Activated CD8-positive, alpha-beta memory T cell treated with anti-CD3 and anti-CD28 coated beads, Interleukin-2, amount 50 U/mL, for 4 hours (primary cell): ENCODE results near the gene SPECC1.
"Not testable (repeated sequence)": the region's sequence is repeated elsewhere in the genome, so short reads cannot be mapped to it uniquely, and the experiment has no call there.

ENCODE experiments used
- DNase-seq: peaks from one replicate; pipeline ENCODE4 v3.0.0-alpha.2; 2020

SPECC1 gene

DNA sequence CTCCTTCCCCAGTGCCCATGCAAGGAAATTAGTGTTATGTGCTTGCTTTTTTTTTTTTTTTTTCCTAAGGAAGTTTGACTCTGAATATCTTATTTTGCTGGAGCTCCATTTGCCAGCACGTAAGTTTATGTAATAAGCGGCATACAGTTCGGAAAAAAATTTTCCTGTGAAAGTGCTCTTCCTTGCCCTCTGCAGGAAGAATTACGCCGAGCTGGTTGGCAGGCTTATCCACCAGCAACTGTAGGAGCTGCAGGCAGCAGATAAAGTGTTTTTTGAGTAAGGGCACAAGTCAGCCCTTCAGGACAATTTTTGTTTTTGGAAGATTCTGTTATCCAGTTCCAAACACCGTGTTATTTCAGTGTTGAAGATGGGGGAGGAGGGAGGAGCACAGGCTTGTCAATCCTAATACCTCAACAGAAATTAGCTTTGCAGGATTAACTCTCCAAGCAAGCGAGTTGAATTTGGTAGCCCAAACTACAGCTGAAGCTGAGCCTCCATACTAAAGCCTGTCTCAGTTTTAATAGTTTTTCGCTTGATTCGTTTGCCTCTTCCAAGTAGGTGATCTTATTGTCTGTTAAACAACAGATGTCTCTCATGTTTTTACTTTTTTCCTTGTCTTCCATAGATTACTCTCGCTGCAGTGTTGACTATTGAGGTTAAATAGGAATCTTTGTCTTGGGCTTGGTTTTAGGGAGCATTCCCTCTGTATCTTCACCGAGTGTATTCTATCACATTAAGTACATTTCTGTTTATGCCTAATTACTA, 1.1 kb downstream of the SPECC1 start:
- no peak for DNase-seq

DNA sequence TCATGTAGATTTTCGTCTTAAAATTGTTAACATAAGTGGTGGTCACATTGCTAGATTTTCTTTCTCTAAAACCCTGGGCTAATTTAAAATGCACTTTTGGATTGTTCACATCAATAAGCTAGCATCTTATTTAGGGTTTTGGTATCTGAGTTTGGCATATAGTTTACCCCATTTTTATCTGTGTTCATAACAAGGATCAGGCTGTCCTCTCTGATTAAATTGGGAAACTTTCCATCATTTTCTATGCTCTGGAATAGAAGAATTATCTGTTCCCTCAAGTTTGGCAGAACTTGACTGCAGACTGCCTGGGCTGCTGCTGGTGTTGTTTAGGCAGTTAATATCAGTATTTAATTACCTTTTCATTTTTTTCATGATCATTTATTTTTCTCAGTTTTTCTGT, 1.8 kb downstream of the SPECC1 start:
- DNase-seq: no peak

DNA sequence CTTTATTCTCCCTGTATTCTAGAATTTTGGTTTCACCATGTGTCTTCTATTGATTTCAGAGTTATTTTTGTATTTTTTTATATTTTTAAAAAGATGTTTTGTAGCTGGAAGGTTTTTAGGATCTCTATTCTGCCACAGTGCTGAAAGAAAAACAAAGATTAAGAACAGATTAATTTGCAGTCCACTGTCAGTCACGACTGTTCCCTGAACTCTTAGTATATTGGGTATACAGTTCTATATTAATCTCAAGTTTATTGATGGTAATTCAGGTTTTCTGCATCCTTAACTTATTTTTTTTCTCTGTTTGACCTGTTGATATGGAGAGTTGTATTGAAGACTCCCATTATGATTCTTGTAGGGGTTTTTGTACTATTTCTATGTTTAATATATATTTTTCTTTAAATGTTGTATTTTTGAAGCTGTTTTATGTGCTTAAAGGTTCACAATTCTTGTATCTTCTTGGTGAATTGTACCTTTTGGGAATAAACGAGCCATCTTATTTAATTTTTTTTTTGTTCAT, 2.9 kb downstream of the SPECC1 start:
- DNase-seq: no peak

DNA sequence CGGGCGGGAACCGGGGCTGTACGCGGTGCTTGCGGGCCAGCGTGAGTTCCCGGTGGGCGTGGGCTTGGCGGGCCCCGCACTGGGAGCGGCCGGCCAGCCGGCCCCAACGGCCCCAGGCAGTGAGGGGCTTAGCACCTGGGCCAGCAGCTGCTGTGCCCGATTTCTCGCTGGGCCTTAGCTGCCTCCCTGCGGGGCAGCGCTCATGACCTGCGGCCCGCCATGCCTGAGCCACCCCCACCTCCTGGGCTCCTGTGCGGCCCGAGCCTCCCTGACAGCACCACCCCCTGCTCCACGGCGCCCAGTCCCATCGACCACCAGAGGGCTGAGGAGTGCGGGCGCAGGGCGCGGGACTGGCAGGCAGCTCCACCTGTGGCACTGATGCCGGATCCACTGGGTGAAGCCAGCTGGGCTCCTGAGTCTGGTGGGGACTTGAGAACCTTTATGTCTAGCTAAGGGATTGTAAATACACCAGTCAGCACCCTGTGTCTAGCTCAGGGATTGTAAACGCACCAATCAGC, 7.4 kb downstream of the SPECC1 start:
- DNase-seq: not testable (repeated sequence)

DNA sequence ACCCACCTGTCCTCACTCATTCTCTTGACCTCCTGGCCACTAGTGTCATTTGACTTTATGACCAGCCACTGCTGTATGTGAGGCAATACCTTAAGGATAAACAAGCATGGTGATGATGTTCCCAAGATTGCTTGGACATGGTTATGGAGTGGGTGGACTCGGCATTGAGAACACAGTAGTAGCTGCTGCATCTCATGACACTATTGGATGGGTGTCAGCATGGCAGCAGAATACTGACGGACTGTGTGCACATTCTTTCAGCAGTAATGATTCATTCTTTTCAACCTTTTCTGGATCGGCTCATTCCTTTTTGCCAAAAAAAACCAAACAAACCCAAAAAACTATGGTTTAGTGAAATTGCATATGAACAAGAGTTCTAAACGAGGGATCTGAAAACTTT, 13.5 kb downstream of the SPECC1 start:
- no peak for DNase-seq

DNA sequence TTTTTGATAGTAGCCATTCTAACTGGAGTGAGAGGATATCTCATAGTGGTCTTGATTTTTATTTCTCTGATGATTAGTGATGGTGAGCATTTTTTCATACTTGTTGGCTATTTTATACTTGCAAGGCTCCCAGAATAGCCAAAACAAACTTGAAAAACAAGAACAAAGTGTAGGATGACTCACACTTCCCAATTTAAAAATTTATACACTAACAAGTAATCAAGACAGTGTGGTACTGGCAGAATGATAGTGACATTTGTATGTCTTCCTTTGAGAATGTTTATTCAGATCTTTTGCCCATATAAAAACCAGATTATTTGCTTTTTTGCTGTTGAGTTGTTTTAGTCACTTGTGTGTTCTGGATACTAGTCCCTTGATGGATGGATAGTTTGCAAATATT, 17.8 kb downstream of the SPECC1 start:
- no peak for DNase-seq

DNA sequence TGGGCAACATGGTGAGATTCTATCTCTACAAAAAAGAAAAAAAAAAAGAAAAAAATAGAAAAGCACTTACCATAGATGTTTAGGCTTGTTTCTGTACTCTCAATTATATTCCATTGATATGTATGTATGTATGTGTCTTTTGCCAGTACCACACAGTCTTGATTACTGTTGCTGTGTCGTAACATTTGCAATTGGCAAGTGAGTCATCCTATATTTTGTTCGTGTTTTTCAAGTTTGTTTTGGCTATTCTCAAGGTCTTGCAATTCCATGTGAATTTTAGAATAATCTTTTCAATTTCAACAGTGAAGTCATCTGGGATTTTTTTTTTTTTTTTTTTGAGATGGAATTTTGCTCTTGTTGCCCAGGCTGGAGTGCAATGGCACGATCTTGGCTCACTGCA, 19.3 kb downstream of the SPECC1 start:
- no peak for DNase-seq

DNA sequence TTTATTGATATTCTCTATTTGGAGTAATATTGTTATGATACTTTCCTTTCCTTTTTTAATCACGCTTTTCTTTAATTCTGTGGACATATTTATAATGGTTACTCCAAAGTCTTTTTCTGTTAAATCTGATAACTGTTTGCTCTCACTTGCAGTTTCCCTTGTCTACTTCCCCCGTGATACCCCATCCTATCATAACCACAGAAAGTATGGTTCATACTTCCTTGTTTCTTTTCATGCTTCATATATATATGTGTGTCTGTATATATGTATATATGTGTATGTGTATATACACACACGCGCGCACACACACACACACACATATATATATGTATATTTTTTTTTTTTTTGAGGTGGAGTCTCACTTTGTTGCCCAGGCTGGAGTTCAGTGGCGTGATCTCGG, 23.5 kb downstream of the SPECC1 start:
- no peak for DNase-seq

DNA sequence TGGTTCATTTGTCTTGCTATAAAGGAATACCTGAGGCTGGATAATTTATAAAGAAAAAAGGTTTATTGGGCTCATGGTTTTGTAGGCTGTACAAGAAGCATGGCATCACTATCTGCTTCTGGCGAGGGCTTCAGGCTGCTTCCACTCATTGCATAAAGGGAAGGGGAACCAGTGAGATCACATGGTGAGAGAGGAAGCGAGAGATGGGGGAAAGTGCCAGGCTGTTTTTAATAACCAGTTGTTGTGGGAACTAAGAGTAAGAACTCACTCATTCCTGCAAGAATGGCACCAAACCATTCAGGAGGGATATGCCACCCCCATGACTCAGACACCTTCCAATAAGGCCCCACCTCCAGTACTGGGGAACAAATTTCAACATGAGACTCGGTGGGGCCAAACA, 24.3 kb downstream of the SPECC1 start:
- DNase-seq: no peak

DNA sequence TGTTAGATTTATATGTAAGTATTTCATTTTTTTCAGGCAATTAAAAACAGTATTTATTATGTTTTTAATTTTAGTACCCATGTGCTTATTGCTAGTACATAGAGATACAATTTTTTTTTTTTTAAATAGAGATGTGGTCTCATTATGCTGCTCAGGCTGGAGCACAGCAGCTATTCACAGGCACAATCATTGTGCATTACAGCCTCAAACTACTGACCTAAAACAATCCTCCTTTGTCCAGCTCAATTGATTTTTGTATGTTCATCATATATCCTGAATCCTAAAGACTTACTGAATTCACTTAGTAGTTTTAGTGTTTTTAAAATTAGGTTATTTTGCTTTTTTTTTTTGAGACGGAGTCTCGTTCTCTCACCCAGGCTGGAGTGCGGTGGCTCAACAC, 26.3 kb downstream of the SPECC1 start:
- no peak for DNase-seq

DNA sequence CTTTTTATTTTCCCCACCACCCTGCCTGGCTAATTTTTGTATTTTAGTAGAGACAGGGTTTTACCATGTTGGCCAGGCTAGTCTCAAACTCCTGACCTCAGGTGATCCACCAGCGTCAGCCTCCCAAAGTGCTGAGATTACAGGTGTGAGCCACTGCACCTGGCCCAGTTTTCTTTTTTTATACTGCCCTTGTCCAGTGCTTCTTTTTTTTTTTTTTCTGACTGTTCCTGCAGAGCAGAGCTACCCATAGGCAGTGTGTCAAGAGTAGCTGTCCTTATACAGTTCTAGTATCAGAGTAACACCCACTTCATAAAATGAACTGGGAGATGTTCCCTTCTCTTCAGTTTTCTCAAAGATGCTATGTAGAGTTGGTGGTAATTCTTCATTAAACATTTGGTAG, 28.1 kb downstream of the SPECC1 start:
- not testable (repeated sequence) for DNase-seq

DNA sequence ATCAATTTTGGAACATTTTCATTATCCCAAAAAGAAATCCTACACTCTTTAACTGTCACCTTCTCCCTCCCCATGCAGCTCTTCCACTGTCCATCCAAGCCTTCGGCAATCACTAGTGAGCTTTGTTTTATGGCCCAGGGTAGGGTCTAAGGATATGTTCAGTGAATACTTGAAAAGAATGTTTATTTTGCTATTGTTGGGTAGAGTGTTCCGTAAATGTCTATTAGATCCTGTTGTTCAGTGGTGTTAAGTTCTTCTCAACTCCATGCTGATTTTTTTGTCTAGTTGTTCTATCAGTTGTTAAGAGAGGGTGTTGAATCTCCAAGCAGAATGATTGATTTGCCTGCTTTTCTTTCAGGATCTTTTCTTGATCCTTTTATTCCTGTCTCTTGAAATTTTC, 29.9 kb downstream of the SPECC1 start:
- no peak for DNase-seq

DNA sequence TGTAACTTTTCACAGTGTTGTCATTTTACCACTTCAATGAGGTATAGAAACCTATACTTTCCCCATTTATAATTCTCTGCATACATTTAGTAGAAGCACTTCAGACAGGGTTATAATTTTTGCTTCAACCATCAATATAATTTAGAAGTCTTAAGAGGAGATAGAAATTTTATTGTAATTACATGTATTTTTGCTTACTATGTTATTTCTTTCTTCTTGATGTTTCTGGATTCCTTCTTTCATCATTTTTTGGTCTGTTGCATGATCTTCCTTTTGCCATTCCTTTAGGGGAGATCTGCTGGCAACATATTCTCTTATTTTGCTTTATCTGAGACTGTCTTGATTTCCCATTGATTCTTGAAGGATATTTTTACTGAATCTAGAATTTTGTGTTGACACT, 31.1 kb downstream of the SPECC1 start:
- DNase-seq: no peak

DNA sequence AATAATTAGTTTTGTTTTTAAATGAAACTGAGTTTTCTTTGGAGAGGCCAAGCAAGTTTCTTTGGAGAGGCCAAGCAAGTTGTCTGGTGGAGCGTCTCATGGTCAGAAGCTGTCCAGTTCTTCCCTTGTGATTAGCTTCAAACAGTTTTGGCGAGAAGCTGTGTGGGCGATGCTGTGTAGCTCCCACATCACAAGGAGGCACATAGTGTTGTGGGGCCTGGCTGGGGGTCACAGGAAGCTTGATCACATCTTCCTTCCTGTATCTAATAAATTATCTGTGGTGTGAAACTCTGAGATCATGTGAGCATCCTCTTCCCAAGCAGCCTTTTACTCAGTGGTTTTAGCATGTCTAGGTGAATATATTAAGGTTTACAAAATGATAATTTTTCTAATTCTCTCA, 33.9 kb downstream of the SPECC1 start:
- no peak for DNase-seq

DNA sequence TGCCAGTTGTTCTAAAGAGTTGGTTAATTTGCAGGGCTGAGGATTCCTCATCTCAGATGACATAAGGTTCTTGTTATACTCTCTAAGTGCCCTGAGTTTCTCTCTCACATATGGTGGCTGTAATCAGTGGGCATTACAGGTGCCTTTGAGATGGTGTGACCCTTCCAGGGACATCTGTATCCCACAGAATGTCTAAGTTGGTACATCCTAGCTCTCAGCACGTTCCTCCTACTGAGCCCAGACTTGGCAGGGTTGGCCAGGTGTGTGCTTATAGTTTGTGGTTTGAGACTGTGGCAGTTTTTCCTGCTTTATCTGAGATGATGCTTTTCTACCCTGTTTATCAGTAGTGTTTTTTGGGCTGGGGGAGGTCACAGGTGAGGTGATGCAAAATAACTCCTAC, 36.3 kb downstream of the SPECC1 start:
- no peak for DNase-seq

DNA sequence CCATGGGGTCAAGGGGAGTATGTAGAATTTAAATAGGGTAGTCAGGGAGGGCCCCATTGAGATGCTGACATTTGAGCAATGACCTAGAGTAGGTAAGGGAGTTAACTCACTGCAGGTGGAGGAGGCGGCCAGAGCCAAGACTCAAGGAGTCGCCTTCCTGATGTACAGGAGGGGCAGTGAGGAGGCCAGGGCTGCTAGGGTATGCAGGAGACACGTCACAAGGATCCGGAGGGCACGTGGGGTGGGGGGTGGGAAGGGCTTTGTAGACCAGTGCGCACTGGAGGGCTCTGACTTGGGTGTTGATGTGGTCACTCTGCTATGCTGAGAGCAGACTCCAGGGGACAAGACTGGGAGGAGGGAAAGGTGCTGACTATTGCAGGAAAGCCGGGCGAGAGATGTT, 37.5 kb downstream of the SPECC1 start:
- DNase-seq: no peak

DNA sequence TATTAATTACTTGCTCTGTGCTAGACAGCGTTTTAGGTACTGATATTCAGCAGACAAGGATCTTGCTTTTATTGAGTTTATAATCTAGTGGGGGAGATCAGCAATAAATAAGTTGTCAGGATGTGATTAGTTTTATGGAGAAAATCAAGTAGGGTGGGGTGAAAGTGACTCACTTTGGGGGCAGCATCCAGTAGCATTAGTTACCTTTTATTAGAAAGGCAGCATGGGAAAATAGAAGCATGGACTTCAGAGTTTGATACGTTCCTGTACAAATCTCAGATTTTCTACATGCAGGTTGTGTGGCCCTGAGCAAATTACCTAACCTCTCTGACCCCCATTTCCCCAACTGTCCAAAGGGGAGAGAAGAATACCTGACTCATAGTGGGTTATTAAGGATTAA, 42.5 kb downstream of the SPECC1 start:
- DNase-seq: no peak

DNA sequence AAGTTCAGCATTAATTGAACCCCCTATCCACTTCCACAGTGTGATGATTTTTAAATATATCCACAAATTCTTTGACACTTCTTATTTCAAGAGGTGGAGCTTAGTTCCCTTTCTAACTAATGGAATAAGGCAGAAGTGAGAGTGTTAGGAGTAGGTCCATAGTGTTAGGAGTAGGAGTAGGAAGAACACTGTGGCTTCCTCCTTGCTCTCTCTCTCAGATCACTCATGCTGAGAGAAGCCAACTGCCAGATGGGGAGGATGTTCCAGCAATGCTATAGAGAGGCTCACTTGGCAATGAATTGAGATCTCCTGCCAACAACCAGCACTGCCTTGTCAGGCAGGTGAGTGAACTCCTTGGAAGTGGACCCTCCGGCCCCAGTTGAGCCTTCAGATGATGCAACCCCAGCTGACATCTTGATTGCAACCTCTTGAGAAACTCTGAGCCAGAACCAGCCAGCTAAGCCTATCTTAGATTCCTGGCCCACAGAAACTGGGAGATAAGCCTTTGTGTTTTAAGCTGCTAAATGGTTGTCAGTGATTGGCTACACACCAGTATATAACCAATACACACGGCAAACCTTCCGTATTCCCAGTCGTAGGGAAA, 44.3 kb downstream of the SPECC1 start:
- DNase-seq: no peak

DNA sequence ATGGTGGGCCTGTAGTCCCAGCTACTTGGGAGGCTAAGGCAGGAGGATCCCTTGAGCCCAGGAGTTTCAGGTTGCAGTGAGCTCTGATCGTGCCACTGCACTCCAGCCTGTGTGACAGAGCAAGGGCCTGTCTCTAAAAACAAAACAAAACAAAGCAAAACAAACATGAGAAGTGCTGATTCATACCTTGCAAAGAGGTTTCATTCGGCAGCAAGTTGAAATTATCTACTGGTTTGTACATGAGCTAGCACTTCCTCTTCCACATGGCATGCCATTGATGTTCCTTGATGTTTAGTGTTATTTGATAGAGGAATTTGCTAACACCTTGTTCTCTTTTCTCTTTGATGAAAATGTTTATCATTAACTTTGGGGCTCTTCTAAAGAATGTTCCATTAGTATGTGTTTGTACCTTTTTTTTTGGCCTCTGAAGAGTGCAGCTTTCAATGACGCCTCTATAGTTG, 50.6 kb downstream of the SPECC1 start:
- no peak for DNase-seq

DNA sequence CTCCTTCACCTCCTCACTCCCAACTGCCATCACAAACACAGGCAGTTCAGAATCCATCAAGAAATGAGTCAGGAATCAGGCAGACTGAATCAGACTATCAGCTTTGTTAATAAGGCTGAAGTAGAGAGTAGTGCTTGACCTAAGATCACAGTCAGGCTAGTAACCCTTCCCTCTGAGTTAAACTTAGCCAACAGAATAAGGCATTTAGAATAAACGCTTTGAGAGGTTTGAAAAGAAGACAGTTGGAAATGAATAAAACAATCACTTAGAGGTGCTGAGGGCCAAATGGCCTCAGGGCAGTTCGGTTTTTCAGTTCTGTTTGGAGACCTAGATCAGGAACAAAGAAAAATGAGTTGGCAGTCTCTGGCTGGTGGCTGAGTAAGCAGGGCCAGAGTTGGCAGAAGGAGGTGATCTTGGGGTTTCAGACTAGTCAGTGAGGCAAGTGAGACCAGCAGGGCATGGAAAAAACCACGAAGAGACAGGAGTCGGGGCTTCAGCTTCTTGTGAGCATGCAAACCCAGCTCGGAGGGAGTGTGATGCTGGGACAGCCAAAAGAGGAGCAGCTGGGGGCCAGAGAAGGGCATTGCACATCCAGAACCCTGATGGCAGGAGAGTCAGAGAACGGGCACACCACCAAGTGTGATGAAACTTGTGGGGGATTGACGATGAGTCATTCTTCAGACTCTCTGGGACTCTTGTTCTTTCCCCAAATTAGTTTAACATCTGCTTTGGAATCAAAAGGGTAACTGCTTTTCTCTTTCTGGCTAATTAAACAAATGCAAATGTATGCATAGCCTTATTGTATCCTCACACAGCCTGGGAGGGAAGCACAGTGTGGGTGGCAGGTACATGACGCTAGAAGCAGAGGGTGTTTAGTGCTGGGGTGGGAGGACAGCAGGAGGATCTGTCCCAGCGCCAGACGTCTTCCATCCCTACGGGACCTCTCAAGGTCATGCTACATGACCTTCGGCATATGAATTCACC, 54.8 kb downstream of the SPECC1 start:
- DNase-seq: no peak

DNA sequence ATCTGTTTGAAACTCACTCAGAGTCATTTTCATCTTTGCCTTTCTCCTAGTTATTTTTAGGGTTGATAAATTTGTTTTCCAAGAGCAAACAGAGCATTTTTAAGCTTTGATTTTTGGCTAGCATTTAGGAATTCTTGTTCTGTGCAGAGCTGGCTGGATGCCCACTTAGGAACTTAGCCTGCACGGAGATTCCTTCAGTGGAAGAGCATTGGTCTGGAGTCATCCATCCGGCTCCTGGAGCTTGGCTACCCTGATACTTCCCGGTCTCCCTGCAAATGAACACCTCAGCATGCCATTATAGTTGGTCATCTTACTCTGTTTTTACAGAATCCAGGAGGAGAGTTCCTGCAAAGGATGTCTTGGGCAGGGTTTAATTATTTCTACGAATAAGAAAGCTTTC, 57.1 kb downstream of the SPECC1 start:
- DNase-seq: no peak

DNA sequence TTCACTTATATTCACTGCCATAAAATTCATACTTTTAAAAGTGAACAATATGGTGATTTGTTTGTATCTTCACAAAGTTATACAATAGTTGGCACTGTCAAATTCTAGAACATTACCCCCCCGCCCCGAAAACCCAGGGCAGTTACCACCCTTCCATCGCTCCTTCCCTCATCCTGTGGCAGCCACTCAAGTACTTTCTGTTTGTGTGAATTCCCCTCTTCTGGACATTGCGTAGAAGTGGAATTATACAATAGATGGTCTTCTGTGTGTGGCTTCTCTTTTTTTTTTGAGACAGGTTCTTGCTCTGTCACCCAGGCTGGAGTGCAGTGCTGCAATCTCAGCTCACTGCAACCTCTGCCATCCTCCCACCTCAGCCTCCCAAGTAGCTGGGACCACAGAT, 58.6 kb downstream of the SPECC1 start:
- no peak for DNase-seq

DNA sequence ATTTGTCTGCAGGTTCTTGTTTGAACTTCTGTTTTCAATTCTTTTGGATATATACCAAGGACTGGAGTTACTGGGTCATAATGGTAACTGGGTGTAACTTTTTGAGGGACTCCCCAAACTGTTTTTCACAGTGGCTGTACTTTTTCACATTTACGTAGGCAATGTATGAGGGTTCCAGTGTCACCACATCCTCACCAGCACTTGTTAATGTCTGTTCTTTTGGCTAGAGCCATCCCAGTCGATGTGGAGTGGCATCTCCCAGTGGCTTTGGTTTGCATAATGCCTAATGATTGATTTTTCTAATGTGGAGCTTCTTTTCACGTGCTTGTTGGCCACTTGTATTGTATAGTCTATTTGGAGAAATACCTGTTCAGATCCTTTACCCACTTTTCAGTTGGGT, 59.3 kb downstream of the SPECC1 start:
- no peak for DNase-seq
